Measurements from ENCODE around the gene CCDC200.

CCDC200 gene

GRCh38 chr17:43171586-43172487 is 56.6 kb downstream of the CCDC200 start:
- Histone ChIP-seq H3K27me3 (replicated peaks) (no peaks in the 10 kb centered on the region), H3K27ac (peak overlapping the region; percentile 92), H3K36me3 (replicated peaks) (peaks cover 7% of the 10 kb centered on the region), H3K4me3 (ENCODE audit: low read depth, low read length) (peak overlapping the region; percentile 94)
- DNase-seq: peak; percentile 77
- in situ Hi-C loops (cut with HindIII; ENCODE audit: low pct_ligation_motif_present, low sequenced_read_pairs): no loop called here
- TF ChIP-seq, protein P1, sequence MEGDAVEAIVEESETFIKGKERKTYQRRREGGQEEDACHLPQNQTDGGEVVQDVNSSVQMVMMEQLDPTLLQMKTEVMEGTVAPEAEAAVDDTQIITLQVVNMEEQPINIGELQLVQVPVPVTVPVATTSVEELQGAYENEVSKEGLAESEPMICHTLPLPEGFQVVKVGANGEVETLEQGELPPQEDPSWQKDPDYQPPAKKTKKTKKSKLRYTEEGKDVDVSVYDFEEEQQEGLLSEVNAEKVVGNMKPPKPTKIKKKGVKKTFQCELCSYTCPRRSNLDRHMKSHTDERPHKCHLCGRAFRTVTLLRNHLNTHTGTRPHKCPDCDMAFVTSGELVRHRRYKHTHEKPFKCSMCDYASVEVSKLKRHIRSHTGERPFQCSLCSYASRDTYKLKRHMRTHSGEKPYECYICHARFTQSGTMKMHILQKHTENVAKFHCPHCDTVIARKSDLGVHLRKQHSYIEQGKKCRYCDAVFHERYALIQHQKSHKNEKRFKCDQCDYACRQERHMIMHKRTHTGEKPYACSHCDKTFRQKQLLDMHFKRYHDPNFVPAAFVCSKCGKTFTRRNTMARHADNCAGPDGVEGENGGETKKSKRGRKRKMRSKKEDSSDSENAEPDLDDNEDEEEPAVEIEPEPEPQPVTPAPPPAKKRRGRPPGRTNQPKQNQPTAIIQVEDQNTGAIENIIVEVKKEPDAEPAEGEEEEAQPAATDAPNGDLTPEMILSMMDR (IDR thresholded peaks at IDR 0.05; ENCODE audit: low read depth, low read length, missing control alignments): peak; percentile 57
